Measurements from ENCODE around the gene UPF3A. TPM values are rescaled to one million over a fixed set of nuclear protein-coding genes. Genes with fewer than 3 reads are reported as not detected.

The UPF3A gene
- polyA plus RNA-seq, 1 experiment, result 43.9 TPM

GRCh38 chr13:114236227-114236626 is 45.2 kb upstream of the UPF3A start:
- CTCF ChIA-PET, result interaction anchor here (0.6 to 1.4 kb wide), 4 partner anchors 10 to 106 kb away, joined by 3 to 5 read pairs (median 4); no protein-coding TSS in a partner anchor

DNA sequence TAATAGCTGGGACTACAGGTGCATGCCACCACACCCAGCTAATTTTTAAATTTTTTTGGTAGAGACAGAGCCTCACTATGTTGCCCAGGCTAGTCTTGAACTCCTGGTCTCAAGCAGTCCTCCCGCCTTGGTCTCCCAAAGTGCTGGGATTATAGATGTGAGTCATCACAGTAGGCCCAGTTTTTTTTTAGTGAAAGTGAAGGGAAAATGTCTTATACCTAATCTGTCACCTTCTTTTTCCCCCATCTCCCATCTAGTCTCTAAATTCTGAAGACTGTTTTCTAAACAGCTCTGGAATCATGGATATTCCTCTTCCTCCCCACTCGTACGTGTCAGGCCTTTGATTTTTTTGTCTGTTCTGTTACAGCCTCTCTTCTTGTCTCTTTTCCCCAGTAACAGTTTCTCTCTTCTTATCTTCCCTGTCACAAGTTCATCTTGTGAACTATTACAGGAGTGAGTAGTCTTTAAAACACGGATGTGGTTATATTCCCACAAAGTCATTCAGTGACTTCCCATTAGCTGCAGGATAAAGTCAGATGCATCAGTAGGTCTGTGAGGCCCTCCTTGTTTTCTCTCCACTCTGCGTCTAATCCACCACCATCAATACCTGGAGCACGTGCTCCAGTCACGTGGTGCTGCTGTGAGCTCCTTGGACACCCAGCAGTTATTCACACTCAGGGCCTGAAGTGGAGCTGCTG is 43.8 kb upstream of the UPF3A start:
- H3K36me3 ChIP-seq (ENCODE audit: control insufficient read depth, insufficient read depth, low read length), result peaks cover 14% of the 10 kb centered on the region
- ChIA-PET POLR2A (interaction anchor here (0.7 kb wide), 1 partner anchor 139 kb away, joined by 4 read pairs; no protein-coding TSS in a partner anchor), CTCF (interaction anchor here (1.2 kb wide), 1 partner anchor 11 kb away, joined by 3 read pairs; no protein-coding TSS in a partner anchor)
- no peak for DNase-seq (ENCODE audit: low read depth)
- H3K4me3 ChIP-seq (ENCODE audit: low read depth, low read length), result no peak overlapping the region
- no peak for TF ChIP-seq CTCF (IDR thresholded peaks at IDR 0.05; ENCODE audit: insufficient read depth, low read depth, low read length)
- no peaks in the 10 kb centered on the region for H3K27me3 ChIP-seq (ENCODE audit: control insufficient read depth, insufficient read depth, low read length)

More at GRCh38 chr13:114236227-114236626, 45.2 kb upstream of the UPF3A start:
- no peak for TF ChIP-seq CTCF (IDR thresholded peaks at IDR 0.05; ENCODE audit: insufficient read depth, low read depth, low read length)
- DNase-seq (ENCODE audit: low read depth), result no peak
- no peaks in the 10 kb centered on the region for H3K27me3 ChIP-seq (ENCODE audit: control insufficient read depth, insufficient read depth, low read length)
- peaks cover 10% of the 10 kb centered on the region for H3K36me3 ChIP-seq (ENCODE audit: control insufficient read depth, insufficient read depth, low read length)
- POLR2A ChIA-PET, result no interaction called here
- H3K4me3 ChIP-seq (ENCODE audit: low read depth, low read length), result peak overlapping the region; percentile 83

GRCh38 chr13:114241918-114242317 is 39.5 kb upstream of the UPF3A start:
- TF ChIP-seq CTCF (IDR thresholded peaks at IDR 0.05; ENCODE audit: insufficient read depth, low read depth, low read length), result no peak
- no peak overlapping the region for H3K4me3 ChIP-seq (ENCODE audit: low read depth, low read length)
- ChIA-PET CTCF (no interaction called here), POLR2A (no interaction called here)
- no peaks in the 10 kb centered on the region for H3K27me3 ChIP-seq (ENCODE audit: control insufficient read depth, insufficient read depth, low read length)
- DNase-seq (ENCODE audit: low read depth), result no peak
- H3K36me3 ChIP-seq (ENCODE audit: control insufficient read depth, insufficient read depth, low read length), result peaks cover 25% of the 10 kb centered on the region

GRCh38 chr13:114243971-114244370 is 37.4 kb upstream of the UPF3A start:
- Histone ChIP-seq H3K4me3 (ENCODE audit: low read depth, low read length) (no peak overlapping the region), H3K36me3 (ENCODE audit: control insufficient read depth, insufficient read depth, low read length) (peaks cover 21% of the 10 kb centered on the region), H3K27me3 (ENCODE audit: control insufficient read depth, insufficient read depth, low read length) (no peaks in the 10 kb centered on the region)
- no peak for TF ChIP-seq CTCF (IDR thresholded peaks at IDR 0.05; ENCODE audit: insufficient read depth, low read depth, low read length)
- ChIA-PET POLR2A (no interaction called here), CTCF (no interaction called here)
- no peak for DNase-seq (ENCODE audit: low read depth)

DNA sequence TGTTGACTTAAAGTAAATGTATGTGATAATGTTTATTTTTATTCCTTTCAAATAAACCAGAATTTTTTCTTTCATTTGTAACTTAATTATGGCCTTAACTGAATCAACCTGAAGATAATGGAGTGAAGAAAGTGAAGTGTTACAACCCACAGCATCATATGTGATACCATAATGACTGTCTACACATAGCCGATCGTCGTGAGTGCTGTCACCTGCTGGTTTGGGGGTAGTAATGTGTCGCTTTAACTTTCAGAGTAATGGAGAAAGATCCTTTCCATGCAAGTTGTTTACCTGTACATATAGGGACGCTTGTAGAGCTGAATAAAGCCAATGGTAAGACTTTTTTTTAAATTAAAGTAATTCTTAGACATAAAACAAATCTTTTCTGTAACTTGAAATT is 36.8 kb upstream of the UPF3A start:
- no peak for TF ChIP-seq CTCF (IDR thresholded peaks at IDR 0.05; ENCODE audit: insufficient read depth, low read depth, low read length)
- Histone ChIP-seq H3K36me3 (ENCODE audit: control insufficient read depth, insufficient read depth, low read length) (peaks cover 21% of the 10 kb centered on the region), H3K4me3 (ENCODE audit: low read depth, low read length) (no peak overlapping the region), H3K27me3 (ENCODE audit: control insufficient read depth, insufficient read depth, low read length) (no peaks in the 10 kb centered on the region)
- POLR2A ChIA-PET, result no interaction called here
- CTCF ChIA-PET, result no interaction called here
- DNase-seq (ENCODE audit: low read depth), result no peak

Data from BJ (cell line).